ENCODE measurements around the gene KYNU. TPM values are rescaled to one million over a fixed set of nuclear protein-coding genes. Genes with fewer than 3 reads are reported as not detected.
"Not testable (repeated sequence)": the region's sequence is repeated elsewhere in the genome, so short reads cannot be mapped to it uniquely, and the experiment has no call there.

Gene KYNU
- total RNA-seq, 2 donors from 2014 or later = 0.52 to 0.94 TPM

GRCh38 chr2:142946941-142947340 is 69.5 kb downstream of the KYNU start:
- H3K27me3 ChIP-seq = no peaks in the 10 kb centered on the region
- no peak for DNase-seq (ENCODE audit: low spot score)
- no peaks in the 10 kb centered on the region for H3K9me3 ChIP-seq
- H3K4me3 ChIP-seq = no peak overlapping the region
- H3K27ac ChIP-seq = no peak overlapping the region
- H3K36me3 ChIP-seq = no peaks in the 10 kb centered on the region
- no peak for TF ChIP-seq CTCF (IDR thresholded peaks at IDR 0.05)
- H3K4me1 ChIP-seq = no peaks in the 10 kb centered on the region

GRCh38 chr2:142948723-142949122 is 71.3 kb downstream of the KYNU start:
- not testable (repeated sequence) for DNase-seq (ENCODE audit: low spot score); H3K9me3 ChIP-seq; H3K27me3 ChIP-seq; H3K36me3 ChIP-seq; H3K4me3 ChIP-seq; H3K4me1 ChIP-seq; H3K27ac ChIP-seq

- H3K27me3 ChIP-seq; H3K4me3 ChIP-seq; H3K27ac ChIP-seq; H3K36me3 ChIP-seq; H3K9me3 ChIP-seq; H3K4me1 ChIP-seq; DNase-seq (ENCODE audit: low spot score): not testable (repeated sequence)
Observed at GRCh38 chr2:142950323-142950722, 72.9 kb downstream of the KYNU start.

GRCh38 chr2:142951190-142952007 is 73.9 kb downstream of the KYNU start:
- H3K9me3 ChIP-seq = no peaks in the 10 kb centered on the region
- H3K4me3 ChIP-seq = no peak overlapping the region
- H3K27ac ChIP-seq = no peak overlapping the region
- no peak for DNase-seq (ENCODE audit: low spot score)
- no peaks in the 10 kb centered on the region for H3K4me1 ChIP-seq
- H3K27me3 ChIP-seq = no peaks in the 10 kb centered on the region
- TF ChIP-seq CTCF (IDR thresholded peaks at IDR 0.05) = no peak
- no peaks in the 10 kb centered on the region for H3K36me3 ChIP-seq

- H3K9me3 ChIP-seq = no peaks in the 10 kb centered on the region
- H3K36me3 ChIP-seq = no peaks in the 10 kb centered on the region
- no peaks in the 10 kb centered on the region for H3K4me1 ChIP-seq
- H3K4me3 ChIP-seq = no peak overlapping the region
- DNase-seq (ENCODE audit: low spot score) = no peak
- H3K27ac ChIP-seq = no peak overlapping the region
- no peaks in the 10 kb centered on the region for H3K27me3 ChIP-seq
- TF ChIP-seq CTCF (IDR thresholded peaks at IDR 0.05) = no peak
Observed at GRCh38 chr2:142952018-142952417, 74.6 kb downstream of the KYNU start.

GRCh38 chr2:142952793-142953494 is 75.5 kb downstream of the KYNU start:
- no peak for TF ChIP-seq CTCF (IDR thresholded peaks at IDR 0.05)
- no peak overlapping the region for H3K27ac ChIP-seq
- no peaks in the 10 kb centered on the region for H3K27me3 ChIP-seq
- no peak overlapping the region for H3K4me3 ChIP-seq
- no peaks in the 10 kb centered on the region for H3K4me1 ChIP-seq
- no peak for DNase-seq (ENCODE audit: low spot score)
- no peaks in the 10 kb centered on the region for H3K36me3 ChIP-seq
- no peaks in the 10 kb centered on the region for H3K9me3 ChIP-seq

Measured in right atrium auricular region (tissue), 2 donors.